HG03139 (cell line): ENCODE results near the gene CFLAR.
A peak's percentile ranks its signal among the peaks of the same experiment; 100 is the strongest.
"Not testable (repeated sequence)": the region's sequence is repeated elsewhere in the genome, so short reads cannot be mapped to it uniquely, and the experiment has no call there.

ENCODE experiments used
- ATAC-seq: cut with Tn5 transposase; IDR thresholded peaks from one replicate; pipeline ENCODE4 v1.9.1; 2021; ENCODE audit not compliant: unreplicated experiment

Gene CFLAR

DNA sequence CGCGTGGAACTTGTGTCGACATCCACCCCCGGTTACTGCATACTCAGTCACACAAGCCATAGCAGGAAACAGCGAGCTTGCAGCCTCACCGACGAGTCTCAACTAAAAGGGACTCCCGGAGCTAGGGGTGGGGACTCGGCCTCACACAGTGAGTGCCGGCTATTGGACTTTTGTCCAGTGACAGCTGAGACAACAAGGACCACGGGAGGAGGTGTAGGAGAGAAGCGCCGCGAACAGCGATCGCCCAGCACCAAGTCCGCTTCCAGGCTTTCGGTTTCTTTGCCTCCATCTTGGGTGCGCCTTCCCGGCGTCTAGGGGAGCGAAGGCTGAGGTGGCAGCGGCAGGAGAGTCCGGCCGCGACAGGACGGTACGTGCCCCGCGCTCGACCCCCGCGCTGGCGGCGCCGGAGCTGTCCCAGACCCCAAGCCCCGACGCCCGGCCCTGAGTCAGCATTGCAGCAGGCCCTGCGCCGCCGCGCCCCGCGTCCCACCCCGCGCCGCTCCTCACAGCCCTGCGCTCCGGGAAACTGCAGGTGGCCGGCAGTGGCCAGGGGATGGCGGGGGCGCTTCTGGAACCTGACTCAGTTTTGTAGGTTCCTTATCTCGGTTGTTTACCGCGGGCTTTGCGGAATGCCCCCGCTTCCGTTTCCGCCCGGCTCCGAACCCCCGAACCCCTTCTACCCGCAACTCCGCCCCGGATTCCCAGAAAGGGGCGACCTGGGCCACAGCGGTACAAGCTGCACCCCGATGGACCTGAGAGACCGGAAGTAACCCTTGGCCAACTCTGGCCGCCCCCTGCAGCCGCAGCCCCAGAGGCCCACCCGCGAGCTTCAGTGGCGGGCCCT lies at the start of gene CFLAR:
Gene CFLAR, plus strand, starts transcription at position 50 of the 844 bp plus-strand sequence. CDS start 13,702 bp downstream, outside the sequence.
- peak; percentile 28 for ATAC-seq

DNA sequence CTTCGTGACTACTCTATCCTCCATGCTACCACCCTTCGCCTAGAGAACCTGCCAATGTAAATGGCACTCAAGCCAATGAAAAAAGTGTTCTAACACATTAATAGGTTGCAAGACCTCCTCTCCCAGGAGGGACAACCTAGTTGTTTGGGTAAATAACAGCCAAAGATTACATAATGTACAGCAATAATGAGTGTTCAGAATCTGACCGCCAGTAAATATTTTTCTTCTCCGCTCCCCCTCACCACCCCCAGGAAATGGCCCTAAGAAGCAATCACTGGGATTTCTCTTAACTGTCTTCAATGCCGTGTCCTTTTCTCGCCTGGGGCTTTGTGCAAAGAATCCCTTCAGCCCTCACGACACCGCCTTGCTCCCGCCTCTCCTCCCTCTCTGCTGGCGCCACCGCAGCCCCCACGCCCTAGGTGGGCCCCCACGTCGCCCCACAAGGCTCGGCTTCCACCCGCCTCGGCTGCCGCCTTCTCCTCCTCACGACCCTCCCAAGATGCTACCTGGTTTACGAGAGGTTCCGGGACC lies 45.0 kb upstream of the CFLAR start:
- peak; percentile 15 for ATAC-seq

DNA sequence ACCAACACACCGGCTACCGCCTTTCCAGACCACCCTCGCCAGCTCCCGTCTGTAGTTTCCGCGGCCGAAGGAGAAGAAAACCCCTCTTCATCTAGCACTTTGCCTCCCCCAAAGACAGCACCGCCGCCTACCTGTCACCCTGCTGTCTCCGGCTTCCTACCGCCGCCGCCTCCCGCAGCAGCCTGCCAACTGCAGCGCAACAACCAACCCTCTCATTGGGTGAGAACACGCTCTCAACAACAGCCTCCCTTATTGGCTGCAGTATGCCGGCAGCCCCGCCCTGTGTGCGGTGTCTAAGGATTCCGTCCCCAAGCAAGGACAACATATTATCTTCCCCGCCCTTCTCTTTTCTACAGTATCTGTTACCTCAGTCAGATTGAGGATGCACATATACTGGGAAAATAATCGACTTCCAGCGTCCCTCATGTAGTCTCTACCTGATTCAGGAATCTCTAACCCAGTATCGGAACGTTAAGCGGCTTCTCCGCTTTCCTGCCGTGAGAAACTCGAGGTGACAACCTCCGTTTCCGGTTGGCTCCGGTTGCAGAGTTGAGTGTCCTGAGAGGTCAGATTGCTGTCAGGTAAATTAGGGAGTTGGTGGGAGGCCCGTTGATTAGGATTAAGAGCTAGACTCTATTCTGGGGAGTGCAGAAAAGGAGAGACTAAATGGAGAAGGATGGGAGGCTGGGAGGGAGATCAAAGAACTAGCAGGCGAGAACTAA lies 44.3 kb upstream of the CFLAR start, which contains the start of the genes HYCC2 and NDUFB3:
Gene HYCC2, minus strand, starts transcription at position 193 of the 722 bp plus-strand sequence. CDS start 47,662 bp downstream, outside the sequence.
Gene NDUFB3, plus strand, starts transcription at position 523 of the 722 bp plus-strand sequence. CDS start 6,882 bp downstream, outside the sequence.
- ATAC-seq, result peak; percentile 96

DNA sequence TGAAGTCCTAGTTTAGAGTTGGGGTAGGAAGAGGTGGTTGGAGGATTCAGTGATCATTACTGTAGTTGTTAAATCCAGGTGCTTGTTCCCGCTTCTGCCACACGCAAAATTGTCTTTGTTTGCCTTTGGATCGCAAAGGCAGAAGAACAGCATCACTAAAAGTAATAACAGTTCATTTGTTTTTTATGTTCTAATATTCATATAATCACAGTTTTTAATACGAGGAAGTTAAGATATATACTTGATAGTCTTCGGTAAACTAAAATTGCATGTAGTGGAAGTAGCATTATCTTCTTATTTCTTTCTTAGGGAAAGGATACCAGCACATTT lies 43.8 kb upstream of the CFLAR start:
- ATAC-seq, result no peak

DNA sequence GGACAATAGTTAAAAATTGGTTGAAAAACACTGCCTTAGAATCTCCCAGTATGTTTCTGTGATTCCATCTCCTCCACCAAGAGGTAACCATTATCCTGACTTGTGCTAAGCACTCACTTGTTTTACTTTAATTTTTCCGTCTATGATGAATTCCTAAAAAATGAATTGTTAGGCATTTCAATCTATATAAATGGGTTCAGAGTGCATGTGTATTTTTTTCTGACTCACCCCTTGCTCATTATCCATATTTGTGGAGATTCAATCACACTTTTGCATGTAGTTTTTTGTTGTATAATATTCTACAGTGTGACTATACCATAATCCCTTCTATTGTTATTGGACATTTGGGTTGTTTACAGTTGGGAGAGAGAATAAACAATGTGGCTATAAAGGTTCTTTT lies 42.9 kb upstream of the CFLAR start:
- no peak for ATAC-seq

DNA sequence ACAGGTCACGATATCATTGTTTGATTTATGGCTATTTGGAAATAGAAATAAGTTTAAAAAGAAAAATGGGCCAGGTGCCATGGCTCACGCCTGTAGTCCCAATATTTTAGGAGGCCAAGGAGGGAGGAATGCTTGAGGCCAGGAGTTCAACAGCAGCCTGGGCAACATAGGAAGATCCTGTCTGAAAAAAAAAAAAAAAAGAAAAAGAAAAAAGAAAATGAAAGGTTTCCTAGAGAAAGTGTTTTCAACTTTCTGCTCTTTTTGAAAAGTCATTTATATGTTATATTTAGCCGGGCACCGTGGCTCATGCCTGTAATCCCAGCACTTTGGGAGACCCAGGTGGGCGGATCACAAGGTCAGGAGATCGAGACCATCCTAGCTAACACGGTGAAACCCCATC lies 41.0 kb upstream of the CFLAR start:
- ATAC-seq, result no peak

DNA sequence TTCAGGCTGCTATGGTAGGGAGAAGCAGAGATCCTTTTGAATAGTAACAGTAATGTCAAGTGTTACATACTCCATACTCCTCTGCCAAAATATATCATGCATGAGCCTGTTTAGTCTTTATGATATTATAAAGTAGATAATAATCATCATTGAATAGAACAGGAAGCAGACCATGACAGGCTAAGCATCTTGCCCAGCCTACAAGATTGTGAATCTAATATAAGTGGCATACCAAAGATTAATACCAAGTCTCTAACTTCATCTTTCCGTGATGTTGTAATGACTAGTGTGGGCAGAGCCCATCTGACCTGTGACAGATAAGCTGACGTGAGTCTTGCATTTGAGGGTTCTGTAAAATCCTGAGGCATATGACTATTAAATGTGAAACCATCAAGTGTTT lies 31.1 kb upstream of the CFLAR start:
- ATAC-seq, result no peak

- no peak for ATAC-seq
Observed at GRCh38 chr2:201090574-201090973, 25.4 kb upstream of the CFLAR start.

GRCh38 chr2:201093573-201093972 lies 22.4 kb upstream of the CFLAR start:
- no peak for ATAC-seq

- ATAC-seq, result no peak
Observed at GRCh38 chr2:201100497-201100896, 15.5 kb upstream of the CFLAR start.

GRCh38 chr2:201105759-201106158 lies 10.2 kb upstream of the CFLAR start:
- no peak for ATAC-seq

- ATAC-seq, result no peak
Observed at GRCh38 chr2:201107624-201108023, 8.3 kb upstream of the CFLAR start.

- ATAC-seq, result no peak
Observed at GRCh38 chr2:201108341-201108740, 7.6 kb upstream of the CFLAR start.

- ATAC-seq, result no peak
Observed at GRCh38 chr2:201109186-201109585, 6.8 kb upstream of the CFLAR start.

- ATAC-seq, result no peak
Observed at GRCh38 chr2:201110615-201111014, 5.3 kb upstream of the CFLAR start.

GRCh38 chr2:201111096-201111495 lies 4.9 kb upstream of the CFLAR start:
- ATAC-seq, result no peak

- ATAC-seq, result no peak
Observed at GRCh38 chr2:201114350-201114749, 1.6 kb upstream of the CFLAR start.

DNA sequence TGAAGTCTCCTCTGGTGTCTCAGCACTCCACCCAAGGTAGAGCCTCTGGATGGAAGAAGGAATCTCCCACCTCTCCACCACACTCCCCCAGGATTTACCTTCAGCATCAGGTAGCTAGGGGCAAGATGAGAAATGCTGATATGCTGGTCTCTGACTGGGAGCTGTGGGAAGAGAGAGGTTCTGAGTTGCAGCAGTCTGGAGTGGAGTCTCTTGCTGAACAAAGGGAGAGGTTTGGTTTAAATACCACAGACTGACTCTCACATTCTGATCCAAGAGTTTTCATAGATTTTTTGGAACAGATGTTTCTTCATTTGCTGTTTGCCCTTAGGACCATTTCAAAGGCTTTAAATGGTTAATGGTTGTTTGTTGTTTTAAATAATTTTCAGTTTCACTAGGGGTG lies 1.1 kb upstream of the CFLAR start:
- no peak for ATAC-seq

GRCh38 chr2:201116959-201117734 lies 1.2 kb downstream of the CFLAR start:
- no peak for ATAC-seq

DNA sequence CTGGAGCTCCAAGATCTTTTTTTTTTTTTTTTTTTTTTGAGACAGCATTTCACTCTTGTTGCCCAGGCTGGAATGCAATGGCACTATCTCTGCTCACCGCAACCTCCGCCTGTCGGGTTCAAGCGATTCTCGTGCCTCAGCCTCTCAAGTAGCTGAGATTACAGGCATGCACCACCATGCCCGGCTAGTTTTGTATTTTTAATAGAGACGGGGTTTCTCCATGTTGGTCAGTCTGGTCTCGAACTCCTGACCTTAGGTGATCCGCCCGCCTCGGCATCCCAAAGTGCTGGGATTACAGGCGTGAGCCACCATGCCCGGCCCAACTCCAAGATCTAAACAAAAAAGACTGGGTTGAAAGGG lies 1.8 kb downstream of the CFLAR start:
- ATAC-seq, result not testable (repeated sequence)
